ENCODE results near the gene DNMT1. TPM values are rescaled to one million over a fixed set of nuclear protein-coding genes. Genes with fewer than 3 reads are reported as not detected.

The DNMT1 gene
- total RNA-seq, 2 donors from 2014 or later, result 57.5 to 61.2 TPM

DNA sequence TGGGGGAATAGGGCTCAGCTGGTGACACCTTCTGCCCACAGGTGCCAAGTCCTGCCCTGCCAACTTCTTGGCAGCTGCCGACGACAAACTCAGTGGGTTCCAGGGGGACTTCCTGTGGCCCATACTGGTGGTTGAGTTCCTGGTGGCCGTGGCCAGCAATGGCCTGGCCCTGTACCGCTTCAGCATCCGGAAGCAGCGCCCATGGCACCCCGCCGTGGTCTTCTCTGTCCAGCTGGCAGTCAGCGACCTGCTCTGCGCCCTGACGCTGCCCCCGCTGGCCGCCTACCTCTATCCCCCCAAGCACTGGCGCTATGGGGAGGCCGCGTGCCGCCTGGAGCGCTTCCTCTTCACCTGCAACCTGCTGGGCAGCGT, 81.2 kb downstream of the DNMT1 start:
- H3K4me3 ChIP-seq, result no peak overlapping the region
- no peak for DNase-seq (ENCODE audit: low spot score)
- peaks cover 59% of the 10 kb centered on the region for H3K36me3 ChIP-seq
- no peaks in the 10 kb centered on the region for H3K27me3 ChIP-seq (replicated peaks; ENCODE audit: insufficient read depth)
- no peak for ATAC-seq (ENCODE audit: insufficient number of reproducible peaks, low FRiP score, low read depth)
- H3K4me1 ChIP-seq (ENCODE audit: control insufficient read depth in 1 of 2, low read depth in 2 of 2), result peaks cover 2 to 6% of the 10 kb centered on the region in 2 donors
- no peaks in the 10 kb centered on the region for H3K9me3 ChIP-seq
- TF ChIP-seq, protein P1, sequence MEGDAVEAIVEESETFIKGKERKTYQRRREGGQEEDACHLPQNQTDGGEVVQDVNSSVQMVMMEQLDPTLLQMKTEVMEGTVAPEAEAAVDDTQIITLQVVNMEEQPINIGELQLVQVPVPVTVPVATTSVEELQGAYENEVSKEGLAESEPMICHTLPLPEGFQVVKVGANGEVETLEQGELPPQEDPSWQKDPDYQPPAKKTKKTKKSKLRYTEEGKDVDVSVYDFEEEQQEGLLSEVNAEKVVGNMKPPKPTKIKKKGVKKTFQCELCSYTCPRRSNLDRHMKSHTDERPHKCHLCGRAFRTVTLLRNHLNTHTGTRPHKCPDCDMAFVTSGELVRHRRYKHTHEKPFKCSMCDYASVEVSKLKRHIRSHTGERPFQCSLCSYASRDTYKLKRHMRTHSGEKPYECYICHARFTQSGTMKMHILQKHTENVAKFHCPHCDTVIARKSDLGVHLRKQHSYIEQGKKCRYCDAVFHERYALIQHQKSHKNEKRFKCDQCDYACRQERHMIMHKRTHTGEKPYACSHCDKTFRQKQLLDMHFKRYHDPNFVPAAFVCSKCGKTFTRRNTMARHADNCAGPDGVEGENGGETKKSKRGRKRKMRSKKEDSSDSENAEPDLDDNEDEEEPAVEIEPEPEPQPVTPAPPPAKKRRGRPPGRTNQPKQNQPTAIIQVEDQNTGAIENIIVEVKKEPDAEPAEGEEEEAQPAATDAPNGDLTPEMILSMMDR (IDR thresholded peaks at IDR 0.05), result no peak
- no peak overlapping the region for H3K27ac ChIP-seq

DNA sequence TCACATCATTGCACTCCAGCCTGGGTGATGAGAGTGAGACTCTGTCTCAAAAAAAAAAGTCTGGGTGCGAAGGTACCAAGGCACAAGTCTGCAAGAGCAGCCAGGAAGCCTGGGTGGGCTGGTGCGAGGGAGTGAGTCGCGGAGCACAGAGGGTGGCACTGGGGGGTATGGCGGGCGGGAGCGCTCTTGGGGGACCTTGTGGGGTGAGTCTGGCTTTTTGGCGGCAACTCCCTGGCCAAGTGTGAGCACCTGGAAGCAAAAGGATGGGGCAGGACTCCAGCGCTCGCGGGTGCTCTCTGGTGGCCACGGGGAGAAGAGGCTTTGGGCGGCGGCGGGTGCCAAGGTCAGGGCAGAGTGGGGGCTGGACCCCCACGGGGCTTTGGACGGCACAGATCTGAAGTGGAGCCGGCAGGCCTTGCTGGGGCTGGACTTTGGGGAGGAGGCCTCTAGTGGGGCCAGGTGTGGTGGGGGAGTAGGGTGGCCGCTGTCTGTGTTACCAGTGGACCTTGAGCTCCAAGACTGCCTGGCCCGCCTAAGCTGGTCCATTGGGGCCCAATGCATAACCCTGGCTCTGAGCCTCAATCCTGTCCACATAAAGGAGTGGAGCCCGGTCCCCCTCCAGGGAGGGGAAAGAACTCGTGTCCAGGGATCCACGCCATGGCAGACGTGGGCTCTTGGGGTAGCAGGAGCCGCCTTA, 81.7 kb downstream of the DNMT1 start:
- TF ChIP-seq, protein P1 (IDR thresholded peaks at IDR 0.05), result peak; percentile 30

DNA sequence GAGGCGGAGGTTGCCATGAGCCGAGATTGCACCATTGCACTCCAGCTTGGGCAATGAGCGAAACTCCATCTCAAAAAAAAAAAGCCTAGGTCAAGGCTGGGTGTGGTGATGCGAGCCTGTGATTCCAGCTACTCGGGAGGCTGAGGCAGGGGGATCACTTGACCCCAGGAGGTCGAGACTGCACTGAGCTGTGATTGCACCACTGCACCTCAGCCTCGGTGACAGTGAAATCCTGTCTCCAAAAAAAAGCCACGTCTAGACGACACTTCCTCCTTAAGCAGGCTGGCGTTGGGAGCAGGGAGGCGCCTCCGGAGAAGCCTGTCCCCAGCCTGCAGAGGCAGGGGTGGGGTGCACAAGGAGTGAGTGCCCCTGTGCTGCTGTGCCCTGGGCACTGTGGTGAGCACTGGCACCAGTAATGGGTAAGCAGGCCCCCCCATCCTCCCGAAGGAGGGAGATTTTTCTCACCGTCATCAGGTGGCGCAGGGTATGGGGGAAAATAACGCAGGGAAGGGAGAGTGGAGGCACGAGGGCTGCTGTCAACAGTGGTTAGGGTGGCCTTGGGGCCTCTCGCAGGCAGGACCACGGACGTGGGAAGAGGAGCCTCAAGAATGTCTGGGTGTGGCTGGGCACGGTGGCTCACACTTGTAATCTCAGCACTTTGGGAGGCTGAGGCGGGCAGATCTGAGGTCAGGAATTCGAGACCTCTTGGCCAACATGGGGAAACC, 82.6 kb downstream of the DNMT1 start:
- Histone ChIP-seq H3K4me3 (peak overlapping the region; percentile 16), H3K9me3 (no peaks in the 10 kb centered on the region), H3K27ac (peak overlapping the region in 1 of 2 donors; percentile 30), H3K36me3 (peaks cover 66% of the 10 kb centered on the region), H3K27me3 (replicated peaks; ENCODE audit: insufficient read depth) (no peaks in the 10 kb centered on the region), H3K4me1 (ENCODE audit: control insufficient read depth in 1 of 2, low read depth in 2 of 2) (peaks cover 2 to 3% of the 10 kb centered on the region in 2 donors)
- ATAC-seq (ENCODE audit: insufficient number of reproducible peaks, low FRiP score, low read depth) (no peak), DNase-seq (ENCODE audit: low spot score) (no peak)
- TF ChIP-seq, protein P1 (IDR thresholded peaks at IDR 0.05), result no peak

More for the DNA sequence above, 81.7 kb downstream of the DNMT1 start:
- Histone ChIP-seq H3K9me3 (no peaks in the 10 kb centered on the region), H3K4me3 (no peak overlapping the region), H3K4me1 (ENCODE audit: control insufficient read depth in 1 of 2, low read depth in 2 of 2) (peaks cover 0 to 2% of the 10 kb centered on the region in 2 donors), H3K27me3 (replicated peaks; ENCODE audit: insufficient read depth) (no peaks in the 10 kb centered on the region), H3K27ac (no peak overlapping the region), H3K36me3 (peaks cover 65% of the 10 kb centered on the region)
- no peak for ATAC-seq (ENCODE audit: insufficient number of reproducible peaks, low FRiP score, low read depth)
- DNase-seq (ENCODE audit: low spot score), result no peak

DNA sequence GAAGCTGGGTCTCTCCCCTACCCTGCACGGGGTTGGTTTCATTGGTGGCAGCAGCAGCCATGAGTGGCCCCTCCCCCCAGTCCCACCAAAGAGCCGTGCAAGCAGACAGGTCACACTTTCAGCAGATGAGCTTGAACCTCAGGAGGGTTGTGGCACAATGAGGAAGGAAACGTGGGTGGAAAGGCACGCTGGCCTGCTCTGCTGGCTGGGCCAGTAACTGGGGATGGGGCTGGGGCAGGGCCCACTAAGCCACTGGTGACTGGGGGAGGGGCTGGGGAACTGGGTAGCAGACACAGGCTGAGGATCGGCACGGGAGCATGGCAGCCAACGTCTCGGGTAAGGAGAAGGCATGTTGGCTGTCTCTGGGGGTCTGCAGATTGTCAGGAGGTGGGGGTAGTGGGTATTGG, 83.3 kb downstream of the DNMT1 start, which contains the start of gene P2RY11:
Gene P2RY11 (plus strand): TSS at position 289 of the 407 bp plus-strand sequence. CDS start 29 bp downstream, at position 318.
- Histone ChIP-seq H3K9me3 (no peaks in the 10 kb centered on the region), H3K27ac (peak within 1 kb of the TSS in 1 of 2 donors; percentile 30), H3K4me3 (peak within 1 kb of the TSS; percentile 16), H3K4me1 (ENCODE audit: control insufficient read depth in 1 of 2, low read depth in 2 of 2) (peaks cover 8 to 10% of the 10 kb centered on the region in 2 donors), H3K36me3 (peaks cover 59% of the 10 kb centered on the region), H3K27me3 (replicated peaks; ENCODE audit: insufficient read depth) (no peaks in the 10 kb centered on the region)
- TF ChIP-seq, protein P1 (IDR thresholded peaks at IDR 0.05), result no peak
- no peak for DNase-seq (ENCODE audit: low spot score)
- ATAC-seq (ENCODE audit: insufficient number of reproducible peaks, low FRiP score, low read depth), result no peak

DNA sequence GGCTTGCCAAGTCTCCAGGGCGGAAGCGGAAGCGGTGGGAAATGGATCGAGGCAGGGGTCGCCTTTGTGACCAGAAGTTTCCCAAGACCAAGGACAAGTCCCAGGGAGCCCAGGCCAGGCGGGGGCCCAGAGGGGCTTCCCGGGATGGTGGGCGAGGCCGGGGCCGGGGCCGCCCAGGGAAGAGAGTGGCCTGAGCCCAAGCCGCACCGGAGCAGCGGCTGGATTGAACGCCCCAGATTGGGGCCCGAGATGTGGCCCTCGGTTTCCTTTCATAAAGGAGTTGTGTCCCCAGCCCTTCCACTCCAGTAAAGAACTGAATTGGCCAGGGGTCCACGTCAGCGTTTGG, 83.8 kb downstream of the DNMT1 start:
- Histone ChIP-seq H3K36me3 (peaks cover 54% of the 10 kb centered on the region), H3K9me3 (no peaks in the 10 kb centered on the region), H3K4me1 (ENCODE audit: control insufficient read depth in 1 of 2, low read depth in 2 of 2) (peaks cover 8 to 10% of the 10 kb centered on the region in 2 donors), H3K4me3 (no peak overlapping the region), H3K27me3 (replicated peaks; ENCODE audit: insufficient read depth) (no peaks in the 10 kb centered on the region), H3K27ac (no peak overlapping the region)
- TF ChIP-seq, protein P1 (IDR thresholded peaks at IDR 0.05), result no peak
- DNase-seq (ENCODE audit: low spot score), result no peak
- no peak for ATAC-seq (ENCODE audit: insufficient number of reproducible peaks, low FRiP score, low read depth)

Measured in thoracic aorta (tissue), 2 donors.